Esophagus muscularis mucosa (tissue), 4 donors: ENCODE data around the gene FBH1. TPM values are rescaled to one million over a fixed set of nuclear protein-coding genes. Genes with fewer than 3 reads are reported as not detected.

Experiments used
- DNase-seq: peaks from one replicate; pipeline ENCODE4 v3.0.0-alpha.2; 2017; ENCODE audit errors: extremely low spot score
- H3K27ac ChIP-seq, 4 donors: fragments of 200-600 bp; sonication (generic); replicated peaks in 1 of 4; 1 replicate in 3 of 4; 2 replicates in 1 of 4; pipeline ENCODE4 v1.5.1; 2016 to 2019; ENCODE audit warnings: mild to moderate bottlenecking in 1 of 4
- H3K27me3 ChIP-seq, 4 donors: fragments of 200-600 bp; sonication (generic); one replicate each; pipeline versions ENCODE4 v1.5.1 to v1.6.0; 2016 to 2019
- H3K36me3 ChIP-seq, 4 donors: fragments of 200-600 bp; sonication (generic); one replicate each; pipeline ENCODE4 v1.5.1; 2016 to 2019
- H3K4me1 ChIP-seq, 4 donors: fragments of 200-600 bp; sonication (generic); one replicate each; pipeline ENCODE4 v1.5.1; 2016 to 2019
- H3K4me3 ChIP-seq, 4 donors: fragments of 200-600 bp; sonication (generic); 1 replicate in 2 of 4; 2 replicates in 2 of 4; pipeline ENCODE4 v1.5.1; 2016 to 2019; ENCODE audit warnings: mild to moderate bottlenecking in 4 of 4, moderate library complexity in 1 of 4
- H3K9me3 ChIP-seq, 4 donors: fragments of 200-600 bp; sonication (generic); 1 replicate in 3 of 4; 2 replicates in 1 of 4; pipeline ENCODE4 v1.5.1; 2016 to 2019
- CTCF ChIP-seq, 3 experiments: fragments of 200-600 bp in 2 of 3; fragments of 450-650 bp in 1 of 3; sonication (generic) in 2 of 3; IDR thresholded peaks; one replicate each; pipeline ENCODE4 v1.5.1; 2017 to 2019; ENCODE audit warnings: antibody characterized with exemption in 3 of 3, mild to moderate bottlenecking in 2 of 3, moderate library complexity in 1 of 3
- EP300 ChIP-seq: sonication (generic); formaldehyde crosslinking; IDR thresholded peaks from one replicate; pipeline ENCODE4 v1.6.1; 2017; ENCODE audit warnings: antibody characterized with exemption
- POLR2A ChIP-seq: fragments of 450-650 bp; IDR thresholded peaks from one replicate; pipeline ENCODE4 v1.6.1; 2017; ENCODE audit warnings: antibody characterized with exemption, moderate library complexity, mild to moderate bottlenecking, low read depth
- POLR2AphosphoS5 ChIP-seq, 2 donors: sonication (generic); formaldehyde crosslinking; IDR thresholded peaks; one replicate each; pipeline ENCODE4 v1.6.1; 2017; ENCODE audit warnings: antibody characterized with exemption in 2 of 2
- WGBS: methylation state at CpG from one replicate; pipeline ENCODE4 v1.1.5; 2018; 5-methylcytosine and 5-hydroxymethylcytosine counted together
- intact Hi-C: fragments of 100-400 bp; cut with DNase I; formaldehyde crosslinking; loops from one replicate; pipeline ENCODE4 v1.15.1; 2023
- total RNA-seq, 4 donors: library from RNA; depleted of rRNA; stranded (reverse); fragments of >200 nt; gene quantifications; one replicate each; pipeline versions ENCODE4 v1.1.0 to v1.2.1, GENCODE V29; 2016

FBH1 gene
- total RNA-seq = 10 to 100 TPM; 90.3 to 93.0 (median 92.3) TPM

- peak within 1 kb of the TSS; percentile 80 to 93 (median 90) for H3K27ac ChIP-seq
- DNase-seq = peak; percentile 99
- WGBS = under 1% methylated on average over 34 of the region's 109 CpGs
- peak within 1 kb of the TSS; percentile 84 to 94 (median 90) for H3K4me3 ChIP-seq
- TF ChIP-seq CTCF (IDR thresholded peaks at IDR 0.05) (peak in 1 of 3 experiments; percentile 19), POLR2AphosphoS5 (IDR thresholded peaks at IDR 0.05) (peak; percentile 84 to 88), POLR2A (peak; percentile 52), EP300 (no peak)
- peaks cover 39 to 56% (median 48%) of the 10 kb centered on the region in 4 donors for H3K4me1 ChIP-seq
- H3K27me3 ChIP-seq = no peaks in the 10 kb centered on the region
- no peaks in the 10 kb centered on the region for H3K9me3 ChIP-seq
- H3K36me3 ChIP-seq = peaks cover 7 to 39% (median 18%) of the 10 kb centered on the region in 4 donors
- intact Hi-C loops = loop anchor here (5.0 kb wide), 1 partner anchor 78 kb away; the partner anchor contains the start of gene GDI2
These were observed at the start of gene FBH1, which contains the start of gene ANKRD16 for GRCh38 chr10:5889624-5890451. TSS of gene FBH1 (plus strand) at chr10:5890243. CDS start at chr10:5890346, 103 bp downstream. TSS of gene ANKRD16 (minus strand) at chr10:5889893. CDS start at chr10:5889354, 539 bp downstream.

DNA sequence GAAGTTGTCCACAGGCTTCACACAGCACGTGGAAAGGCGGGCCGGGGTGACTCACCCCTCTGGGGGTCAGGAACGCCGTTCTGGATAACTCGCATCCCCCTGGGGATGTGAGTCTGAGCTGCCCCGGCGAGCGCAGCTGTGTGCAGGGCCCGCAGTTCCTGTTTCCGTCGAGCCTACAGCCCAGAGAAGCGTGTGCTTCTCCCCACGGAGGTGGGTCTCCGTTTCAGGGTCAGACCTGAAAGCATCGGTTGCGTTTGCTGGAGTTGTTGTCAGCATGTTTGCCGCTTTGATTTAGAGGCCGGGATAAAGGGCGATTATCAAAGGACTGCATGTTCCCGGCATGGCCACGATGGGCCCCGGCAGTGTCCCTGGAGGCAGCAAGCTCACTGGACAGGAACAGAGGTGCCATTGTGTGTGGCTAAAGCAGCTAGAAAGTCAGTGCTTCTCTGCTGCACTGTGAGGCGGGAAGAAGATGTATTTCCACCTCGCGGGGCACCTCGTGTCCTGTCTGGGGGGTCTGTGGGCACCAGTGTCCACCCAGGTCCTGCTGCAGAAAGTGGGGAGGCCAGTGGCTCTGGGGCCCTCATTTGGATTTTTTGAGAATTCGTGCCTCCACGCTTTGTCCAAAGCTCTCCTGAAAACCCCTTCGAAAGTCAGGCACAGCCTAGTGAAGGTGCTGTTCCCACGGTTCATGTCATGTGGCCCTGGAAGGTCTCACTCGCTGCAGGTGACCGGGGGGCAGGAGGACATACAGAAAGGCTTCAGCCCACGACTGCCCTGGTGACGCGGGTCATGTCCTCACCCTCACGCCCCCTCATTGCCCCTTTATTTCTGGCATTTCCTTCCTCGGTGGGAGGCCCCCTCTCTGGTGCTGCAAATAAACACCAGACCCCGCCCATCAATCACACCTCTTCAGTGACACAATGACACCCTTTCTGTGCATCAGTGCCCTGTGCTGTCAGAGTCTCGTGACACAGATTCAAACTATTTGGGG lies 49.4 kb upstream of the FBH1 start:
- no peak for DNase-seq
- Histone ChIP-seq H3K27me3 (no peaks in the 10 kb centered on the region), H3K4me3 (peak overlapping the region; percentile 3 to 18 (median 12)), H3K4me1 (peaks cover 0 to 21% (median 9%) of the 10 kb centered on the region in 4 donors), H3K36me3 (no peaks in the 10 kb centered on the region), H3K9me3 (no peaks in the 10 kb centered on the region), H3K27ac (peak overlapping the region in 3 of 4 donors; percentile 3 to 51 (median 19))
- TF ChIP-seq POLR2A (no peak), EP300 (no peak), POLR2AphosphoS5 (IDR thresholded peaks at IDR 0.05) (no peak)
- intact Hi-C loops = no loop called here
- WGBS = 43% methylated on average over 39 of the region's 40 CpGs

- no peak for DNase-seq
- no peak overlapping the region for H3K4me3 ChIP-seq
- TF ChIP-seq EP300 (no peak), POLR2A (no peak), CTCF (IDR thresholded peaks at IDR 0.05) (no peak), POLR2AphosphoS5 (IDR thresholded peaks at IDR 0.05) (no peak)
- intact Hi-C loops = no loop called here
- WGBS = 87% methylated on average over 7 of the region's 14 CpGs
- H3K4me1 ChIP-seq = peaks cover 0 to 21% (median 15%) of the 10 kb centered on the region in 4 donors
- no peaks in the 10 kb centered on the region for H3K9me3 ChIP-seq
- H3K27me3 ChIP-seq = no peaks in the 10 kb centered on the region
- H3K36me3 ChIP-seq = no peaks in the 10 kb centered on the region
- H3K27ac ChIP-seq = no peak overlapping the region
These were observed 48.1 kb upstream of the FBH1 start for GRCh38 chr10:5841965-5842364.

DNA sequence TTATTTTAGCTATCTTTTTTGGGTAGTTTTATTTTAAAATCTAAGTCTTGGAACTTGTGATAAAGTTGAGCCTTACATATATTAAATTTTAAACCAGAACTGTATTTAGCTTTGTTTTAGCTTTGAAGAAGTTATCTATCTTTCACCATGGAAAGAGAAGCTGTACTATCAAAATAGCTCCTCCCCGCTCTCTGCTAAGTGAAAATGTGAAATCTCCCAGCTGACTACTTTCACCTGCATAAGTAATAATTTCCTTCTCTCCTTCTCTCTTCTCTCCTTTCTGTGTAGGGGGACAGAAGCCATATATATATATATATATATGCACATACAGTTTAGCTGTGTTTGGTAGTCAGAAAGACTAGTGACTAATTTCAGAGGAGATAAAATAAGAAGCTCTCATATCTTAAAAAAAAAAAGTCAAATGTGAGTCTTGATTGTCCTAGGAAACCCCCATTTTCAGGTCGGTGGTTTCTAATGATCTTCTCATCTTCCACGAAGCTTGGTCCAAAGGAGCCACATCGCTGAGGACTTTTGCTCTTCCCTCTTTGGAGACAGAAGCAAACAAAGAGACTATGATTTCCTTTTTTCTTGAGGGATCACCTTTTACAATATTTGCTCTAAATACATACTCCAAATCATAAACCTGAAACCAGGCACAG lies 46.2 kb upstream of the FBH1 start:
- intact Hi-C loops = no loop called here
- Histone ChIP-seq H3K4me3 (no peak overlapping the region), H3K36me3 (no peaks in the 10 kb centered on the region), H3K27ac (no peak overlapping the region), H3K9me3 (no peaks in the 10 kb centered on the region), H3K4me1 (peaks cover 0 to 21% (median 15%) of the 10 kb centered on the region in 4 donors), H3K27me3 (no peaks in the 10 kb centered on the region)
- WGBS = 86% methylated on average over 4 of the region's 4 CpGs
- DNase-seq = no peak
- TF ChIP-seq CTCF (IDR thresholded peaks at IDR 0.05) = no peak
